GM21528 (cell line): ENCODE measurements around the gene ST7.
"Not testable (repeated sequence)": the region's sequence is repeated elsewhere in the genome, so short reads cannot be mapped to it uniquely, and the experiment has no call there.

Experiments
- ATAC-seq: cut with Tn5 transposase; IDR thresholded peaks from one replicate; pipeline ENCODE4 v1.9.1; 2021; ENCODE audit warnings: mild to moderate bottlenecking, moderate library complexity; ENCODE audit not compliant: unreplicated experiment, low FRiP score

ST7 gene

GRCh38 chr7:116975024-116975423, 21.7 kb downstream of the ST7 start:
- not testable (repeated sequence) for ATAC-seq

- no peak for ATAC-seq
Observed at GRCh38 chr7:116977172-116977571, 23.9 kb downstream of the ST7 start.

- ATAC-seq, result no peak
Observed at GRCh38 chr7:116978006-116978405, 24.7 kb downstream of the ST7 start.

GRCh38 chr7:116979430-116979829, 26.1 kb downstream of the ST7 start:
- no peak for ATAC-seq

- ATAC-seq, result no peak
Observed at GRCh38 chr7:116980354-116980753, 27.1 kb downstream of the ST7 start.

GRCh38 chr7:116981939-116982338, 28.6 kb downstream of the ST7 start:
- no peak for ATAC-seq

GRCh38 chr7:116984511-116984910, 31.2 kb downstream of the ST7 start:
- ATAC-seq, result no peak

GRCh38 chr7:116984917-116985316, 31.6 kb downstream of the ST7 start:
- peak; percentile 43 for ATAC-seq

- ATAC-seq, result no peak
Observed at GRCh38 chr7:116985575-116985974, 32.3 kb downstream of the ST7 start.

- ATAC-seq, result no peak
Observed at GRCh38 chr7:116986611-116987565, 33.6 kb downstream of the ST7 start.

GRCh38 chr7:116988363-116988989, 35.2 kb downstream of the ST7 start:
- ATAC-seq, result no peak

GRCh38 chr7:116990056-116990455, 36.8 kb downstream of the ST7 start:
- no peak for ATAC-seq

GRCh38 chr7:116991233-116991632, 37.9 kb downstream of the ST7 start:
- no peak for ATAC-seq

GRCh38 chr7:116994611-116995010, 41.3 kb downstream of the ST7 start:
- ATAC-seq, result no peak

- ATAC-seq, result no peak
Observed at GRCh38 chr7:116997972-116998371, 44.7 kb downstream of the ST7 start.

- no peak for ATAC-seq
Observed at GRCh38 chr7:116998567-116999175, 45.4 kb downstream of the ST7 start.

- ATAC-seq, result no peak
Observed at GRCh38 chr7:116999311-116999710, 46.0 kb downstream of the ST7 start.

- ATAC-seq, result no peak
Observed at GRCh38 chr7:117001283-117001682, 48.0 kb downstream of the ST7 start.

GRCh38 chr7:117004899-117005298, 51.6 kb downstream of the ST7 start:
- ATAC-seq, result no peak

- ATAC-seq, result no peak
Observed at GRCh38 chr7:117005449-117005848, 52.1 kb downstream of the ST7 start.

GRCh38 chr7:117006907-117007684, 53.8 kb downstream of the ST7 start:
- no peak for ATAC-seq
